ENCODE results near the gene PPP4R4.

PPP4R4 gene

DNA sequence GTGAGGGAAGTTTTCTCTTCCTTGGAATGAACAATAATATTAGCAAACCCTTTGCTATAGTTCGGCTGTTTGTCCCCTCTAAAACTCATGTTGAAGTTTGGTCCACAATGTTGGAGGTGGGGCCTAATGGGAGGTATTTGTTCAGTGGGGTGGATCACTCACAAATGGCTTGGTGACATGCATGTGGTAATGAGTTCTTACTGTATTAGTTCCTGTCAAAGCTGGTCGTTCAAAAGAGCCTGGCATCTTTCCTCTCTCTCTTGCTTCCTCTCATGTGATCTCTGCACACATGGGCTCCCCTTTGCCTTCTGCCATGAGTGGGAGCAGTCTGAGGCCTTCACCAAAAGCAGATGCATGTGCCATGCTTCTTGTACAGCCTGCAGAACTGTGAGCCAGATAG is 13.1 kb upstream of the PPP4R4 start:
- DNase-seq (ENCODE audit: low read depth): no peak
- no peak overlapping the region for H3K4me3 ChIP-seq (ENCODE audit: low read depth, low read length)
- TF ChIP-seq, protein P1, sequence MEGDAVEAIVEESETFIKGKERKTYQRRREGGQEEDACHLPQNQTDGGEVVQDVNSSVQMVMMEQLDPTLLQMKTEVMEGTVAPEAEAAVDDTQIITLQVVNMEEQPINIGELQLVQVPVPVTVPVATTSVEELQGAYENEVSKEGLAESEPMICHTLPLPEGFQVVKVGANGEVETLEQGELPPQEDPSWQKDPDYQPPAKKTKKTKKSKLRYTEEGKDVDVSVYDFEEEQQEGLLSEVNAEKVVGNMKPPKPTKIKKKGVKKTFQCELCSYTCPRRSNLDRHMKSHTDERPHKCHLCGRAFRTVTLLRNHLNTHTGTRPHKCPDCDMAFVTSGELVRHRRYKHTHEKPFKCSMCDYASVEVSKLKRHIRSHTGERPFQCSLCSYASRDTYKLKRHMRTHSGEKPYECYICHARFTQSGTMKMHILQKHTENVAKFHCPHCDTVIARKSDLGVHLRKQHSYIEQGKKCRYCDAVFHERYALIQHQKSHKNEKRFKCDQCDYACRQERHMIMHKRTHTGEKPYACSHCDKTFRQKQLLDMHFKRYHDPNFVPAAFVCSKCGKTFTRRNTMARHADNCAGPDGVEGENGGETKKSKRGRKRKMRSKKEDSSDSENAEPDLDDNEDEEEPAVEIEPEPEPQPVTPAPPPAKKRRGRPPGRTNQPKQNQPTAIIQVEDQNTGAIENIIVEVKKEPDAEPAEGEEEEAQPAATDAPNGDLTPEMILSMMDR (IDR thresholded peaks at IDR 0.05; ENCODE audit: low read depth, low read length, missing control alignments): no peak

DNA sequence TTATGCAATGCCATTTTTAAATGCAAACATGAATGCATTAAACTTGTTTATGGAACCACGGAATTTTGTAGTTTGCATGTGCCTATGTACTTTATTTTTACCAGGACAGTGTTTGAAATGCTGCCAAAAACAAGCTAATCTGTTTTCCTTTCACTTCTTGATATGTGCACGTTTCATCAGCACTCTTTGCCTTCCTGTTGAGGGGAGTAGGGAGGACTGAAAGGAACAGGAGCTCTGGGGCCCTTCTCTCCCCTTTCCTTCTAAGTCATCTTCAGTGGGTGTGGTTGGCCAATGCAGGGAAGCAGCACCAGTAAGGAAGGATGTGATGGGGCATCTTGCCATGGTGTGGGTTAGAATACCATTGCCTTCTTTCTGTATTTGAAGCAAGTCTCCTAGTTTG is 12.1 kb upstream of the PPP4R4 start:
- no peak for DNase-seq (ENCODE audit: low read depth)
- no peak overlapping the region for H3K4me3 ChIP-seq (ENCODE audit: low read depth, low read length)
- TF ChIP-seq, protein P1 (IDR thresholded peaks at IDR 0.05; ENCODE audit: low read depth, low read length, missing control alignments): no peak

DNA sequence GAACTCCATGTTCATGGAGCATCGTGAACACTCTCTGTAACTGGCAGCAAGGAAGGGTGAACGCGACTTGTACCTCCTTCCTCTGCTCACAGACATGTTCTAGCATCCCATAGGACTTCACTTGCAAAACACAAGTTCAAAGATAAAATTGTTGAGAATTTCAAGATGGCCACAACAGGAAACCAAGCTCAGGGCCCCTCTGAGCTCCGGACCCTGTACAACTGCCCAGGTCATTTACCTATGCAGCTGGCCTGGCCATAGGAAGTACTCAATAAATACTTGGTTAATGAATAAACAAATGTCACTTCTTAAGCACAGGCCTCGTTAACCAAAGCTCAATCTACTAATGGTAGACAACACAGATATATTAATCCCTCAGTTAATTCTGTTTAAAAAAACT is 11.7 kb upstream of the PPP4R4 start:
- H3K4me3 ChIP-seq (ENCODE audit: low read depth, low read length): no peak overlapping the region
- TF ChIP-seq, protein P1 (IDR thresholded peaks at IDR 0.05; ENCODE audit: low read depth, low read length, missing control alignments): no peak
- DNase-seq (ENCODE audit: low read depth): no peak

DNA sequence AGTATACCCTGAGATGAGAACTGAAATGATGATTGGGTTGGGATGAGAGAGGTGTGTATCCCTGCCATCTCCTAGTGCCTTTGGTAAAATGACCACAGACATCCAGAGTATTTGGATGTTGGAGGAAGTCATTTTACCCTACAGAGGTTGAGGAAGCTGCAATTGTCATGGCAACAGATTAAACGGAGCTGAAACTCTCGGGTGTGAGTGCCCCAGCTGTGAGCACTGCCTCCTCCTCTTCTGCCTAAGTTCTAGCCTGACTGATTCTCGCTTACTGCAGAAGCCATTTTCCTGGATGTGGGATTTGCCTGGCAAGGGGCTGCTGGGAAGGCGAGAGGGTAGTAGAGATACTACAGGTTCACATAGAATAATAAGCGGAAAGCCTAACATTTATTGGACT is 10.3 kb upstream of the PPP4R4 start:
- TF ChIP-seq, protein P1 (IDR thresholded peaks at IDR 0.05; ENCODE audit: low read depth, low read length, missing control alignments): no peak
- no peak overlapping the region for H3K4me3 ChIP-seq (ENCODE audit: low read depth, low read length)
- no peak for DNase-seq (ENCODE audit: low read depth)

DNA sequence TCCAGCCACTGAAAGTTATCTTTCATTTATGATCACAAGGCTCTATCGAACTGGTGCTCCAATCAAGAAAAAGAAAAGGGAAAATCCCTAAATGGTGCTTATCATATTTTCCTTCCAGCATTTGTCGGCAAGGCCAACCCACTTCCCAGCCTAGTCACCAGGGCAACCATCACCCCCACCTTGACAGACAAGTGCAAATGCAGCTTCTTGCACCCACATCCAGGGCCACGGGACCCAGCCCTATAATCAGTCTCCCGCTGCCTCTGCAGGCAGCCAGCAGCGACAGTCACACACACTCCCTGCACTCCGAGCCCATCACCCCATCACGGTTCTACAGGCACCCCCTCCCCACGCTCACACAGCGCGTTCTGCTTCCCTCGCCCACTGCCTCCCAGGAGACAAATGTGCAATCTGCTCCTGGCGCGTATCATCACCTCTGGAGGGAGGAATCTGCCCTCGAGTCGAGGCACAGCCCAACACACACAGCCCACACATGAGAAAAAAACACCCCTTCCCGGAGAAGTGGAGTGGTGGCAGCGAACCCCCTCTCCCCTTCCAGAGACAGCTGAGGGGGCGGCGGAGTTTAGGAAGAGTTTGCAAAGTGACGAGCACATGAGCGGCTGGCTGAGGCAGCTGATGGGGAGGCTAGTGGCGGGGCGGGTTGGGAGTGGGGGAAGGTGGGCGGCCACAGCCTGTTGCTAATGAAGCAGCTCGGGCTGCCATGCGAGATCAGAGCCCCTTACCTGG is 9.3 kb upstream of the PPP4R4 start:
- no peak for DNase-seq (ENCODE audit: low read depth)
- TF ChIP-seq, protein P1 (IDR thresholded peaks at IDR 0.05; ENCODE audit: low read depth, low read length, missing control alignments): no peak
- H3K4me3 ChIP-seq (ENCODE audit: low read depth, low read length): no peak overlapping the region

DNA sequence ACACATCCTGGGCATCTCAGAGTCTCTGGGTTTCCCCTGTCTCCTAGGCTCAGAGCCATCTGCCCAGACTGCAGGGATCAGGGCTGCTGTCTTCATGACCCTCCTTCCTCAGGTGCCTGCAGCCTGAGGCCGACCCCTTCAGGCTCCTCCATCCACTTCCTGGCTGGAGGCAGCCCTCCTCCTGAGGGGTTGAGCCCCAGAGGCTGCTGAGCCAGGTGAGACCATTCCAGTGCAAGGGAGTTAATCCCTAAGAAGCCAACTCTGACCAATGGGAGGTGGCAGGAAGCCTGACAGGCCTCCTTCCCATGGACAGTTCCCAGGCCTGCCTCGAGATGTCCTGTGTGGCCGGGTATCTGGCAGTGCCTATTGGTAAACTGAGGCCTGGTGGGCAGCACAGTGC is 8.4 kb upstream of the PPP4R4 start:
- TF ChIP-seq, protein P1 (IDR thresholded peaks at IDR 0.05; ENCODE audit: low read depth, low read length, missing control alignments): no peak
- no peak for DNase-seq (ENCODE audit: low read depth)
- H3K4me3 ChIP-seq (ENCODE audit: low read depth, low read length): no peak overlapping the region

DNA sequence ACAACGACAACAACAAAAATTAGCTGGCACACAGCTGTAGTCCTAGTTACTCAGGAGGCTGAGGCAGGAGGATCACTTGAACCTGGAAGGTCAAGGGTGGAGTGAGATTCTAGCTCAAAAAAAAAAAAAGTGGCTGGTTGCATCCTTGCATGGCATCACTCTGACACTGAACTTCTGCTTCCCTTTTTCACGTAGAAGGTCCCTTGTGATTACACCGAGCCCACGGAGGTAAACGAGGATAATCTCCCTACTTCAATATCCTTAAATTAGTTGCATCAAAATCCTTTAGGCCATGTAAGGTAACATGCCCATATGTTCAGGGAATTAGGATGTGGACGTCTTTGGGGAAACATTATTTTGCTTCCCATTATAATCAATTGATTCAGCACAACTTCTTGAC is 4.0 kb upstream of the PPP4R4 start:
- no peak overlapping the region for H3K4me3 ChIP-seq (ENCODE audit: low read depth, low read length)
- DNase-seq (ENCODE audit: low read depth): no peak
- TF ChIP-seq, protein P1 (IDR thresholded peaks at IDR 0.05; ENCODE audit: low read depth, low read length, missing control alignments): no peak
